HG03442 (cell line): Measurements from ENCODE around the gene ROR2.

Source experiments
- ATAC-seq: cut with Tn5 transposase; IDR thresholded peaks from one replicate; pipeline ENCODE4 v1.9.1; 2021; ENCODE audit warnings: mild to moderate bottlenecking, moderate library complexity; ENCODE audit not compliant: unreplicated experiment

The ROR2 gene

DNA sequence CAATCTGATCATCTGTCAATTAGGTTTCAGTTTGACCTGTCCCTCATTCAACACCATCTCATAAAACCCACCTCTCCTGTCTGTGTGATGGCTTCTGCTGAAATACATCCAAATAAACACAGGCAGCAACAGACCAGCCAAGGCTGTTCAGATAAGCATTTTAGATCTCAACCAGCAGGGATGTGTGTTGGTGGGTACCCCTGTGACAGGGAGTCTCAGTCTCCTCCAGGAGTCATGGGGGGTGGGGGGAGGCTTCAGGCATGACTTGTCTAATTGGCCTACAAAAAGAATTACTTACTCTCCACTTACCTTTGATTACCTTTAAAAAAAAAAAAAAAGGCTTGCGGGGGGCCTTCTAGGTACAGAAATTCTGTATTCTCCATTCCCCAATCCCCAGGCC lies 65.9 kb downstream of the ROR2 start:
- ATAC-seq, result no peak

GRCh38 chr9:91883503-91883902 lies 66.5 kb downstream of the ROR2 start:
- ATAC-seq, result no peak

- ATAC-seq, result no peak
These were observed 67.4 kb downstream of the ROR2 start for GRCh38 chr9:91882627-91883026.

DNA sequence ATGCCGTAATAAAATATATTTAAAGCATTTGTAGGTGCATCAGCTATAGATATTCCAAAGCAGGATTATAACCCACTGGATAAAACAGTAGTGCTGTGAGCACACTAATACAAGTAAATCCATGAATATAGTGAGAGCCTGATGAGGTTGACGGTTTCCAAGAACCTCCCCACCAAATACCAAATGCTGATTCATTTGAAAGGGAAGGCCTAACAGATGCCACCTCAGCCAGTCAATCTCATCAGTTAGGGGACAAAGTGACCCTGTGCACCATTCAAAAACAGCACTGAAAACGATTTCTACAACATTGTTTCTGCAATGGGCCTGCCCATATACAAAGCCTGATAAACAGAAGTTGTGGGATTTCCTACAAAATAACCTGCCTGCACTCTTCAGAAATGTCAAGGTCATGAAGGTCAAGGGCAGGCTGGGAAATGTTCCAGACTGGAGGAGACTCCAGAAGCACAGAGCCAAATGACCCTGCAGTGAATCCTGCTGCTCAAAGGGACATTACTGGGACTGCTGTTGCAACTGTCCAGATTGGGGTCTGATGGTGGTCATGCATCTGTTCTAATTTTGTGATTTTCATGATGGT lies 69.6 kb downstream of the ROR2 start:
- ATAC-seq, result no peak

GRCh38 chr9:91879231-91879630 lies 70.8 kb downstream of the ROR2 start:
- ATAC-seq, result no peak

GRCh38 chr9:91873637-91874051 lies 76.4 kb downstream of the ROR2 start:
- ATAC-seq, result no peak

DNA sequence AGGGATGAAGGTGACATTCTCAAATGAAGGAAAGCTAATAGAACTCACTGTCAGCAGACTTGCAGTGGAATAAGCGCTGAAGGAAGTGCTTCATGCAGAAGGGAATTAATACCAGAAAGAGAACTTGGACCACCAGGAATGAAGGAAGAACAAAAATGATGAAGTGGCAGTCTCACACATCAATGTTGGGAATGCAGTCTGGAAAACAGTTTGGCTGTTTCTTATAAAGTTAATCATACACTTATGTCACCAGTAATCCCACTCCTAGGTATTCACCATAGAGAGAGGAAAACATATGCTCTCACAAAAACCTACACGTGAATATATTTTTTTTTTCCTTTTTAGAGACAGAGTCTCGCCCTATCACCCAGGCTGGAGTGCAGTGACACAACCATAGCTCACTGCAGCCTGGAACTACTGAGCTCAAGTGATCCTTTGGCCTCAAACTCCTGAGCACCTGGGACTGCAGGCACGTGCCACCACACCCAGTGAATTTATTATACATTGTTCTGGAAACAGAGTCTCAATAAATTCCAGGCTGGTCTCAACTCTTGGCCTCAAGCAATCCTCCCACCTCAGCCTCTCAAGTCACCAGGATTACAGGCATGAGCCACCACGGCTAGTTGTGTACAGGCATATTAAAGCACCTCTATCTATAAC lies 81.2 kb downstream of the ROR2 start:
- ATAC-seq, result no peak

DNA sequence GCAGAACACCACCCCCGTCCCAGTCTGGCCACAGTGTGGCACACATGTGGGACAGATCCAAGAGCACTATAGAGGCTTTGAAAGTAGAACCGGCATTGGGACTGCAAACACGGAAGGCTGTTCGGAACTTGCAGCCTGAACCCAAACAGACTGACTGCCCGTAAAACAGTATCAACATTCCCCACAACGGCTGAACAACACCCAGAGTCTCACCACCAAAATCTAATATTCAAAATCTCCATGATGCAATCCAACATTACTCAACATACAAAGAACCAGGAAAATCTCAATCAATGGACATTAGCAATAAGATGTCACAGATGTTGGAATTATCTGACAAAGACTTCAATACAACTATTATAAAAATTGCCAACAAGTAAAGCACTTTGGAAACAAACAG lies 82.3 kb downstream of the ROR2 start:
- ATAC-seq, result no peak

GRCh38 chr9:91865041-91865440 lies 85.0 kb downstream of the ROR2 start:
- ATAC-seq, result no peak

GRCh38 chr9:91864380-91864779 lies 85.6 kb downstream of the ROR2 start:
- no peak for ATAC-seq

DNA sequence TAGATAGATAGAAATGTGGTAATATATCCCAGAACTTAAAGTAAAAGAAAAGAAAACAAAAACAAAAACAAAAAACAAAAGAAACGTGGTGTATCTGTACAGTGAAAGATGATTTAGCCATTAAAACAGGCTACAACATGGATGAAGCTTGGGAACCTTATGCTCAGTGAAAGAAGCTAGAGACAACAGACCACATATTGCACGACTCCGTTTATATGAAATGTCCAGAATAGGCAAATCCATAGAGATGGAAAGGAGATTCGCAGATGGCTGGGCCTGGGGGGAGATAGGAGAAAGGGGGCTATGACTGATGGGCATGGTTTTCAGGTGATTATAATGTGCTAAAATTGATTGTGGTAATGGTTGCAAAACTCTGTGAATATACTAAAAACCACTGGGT lies 86.6 kb downstream of the ROR2 start:
- no peak for ATAC-seq

DNA sequence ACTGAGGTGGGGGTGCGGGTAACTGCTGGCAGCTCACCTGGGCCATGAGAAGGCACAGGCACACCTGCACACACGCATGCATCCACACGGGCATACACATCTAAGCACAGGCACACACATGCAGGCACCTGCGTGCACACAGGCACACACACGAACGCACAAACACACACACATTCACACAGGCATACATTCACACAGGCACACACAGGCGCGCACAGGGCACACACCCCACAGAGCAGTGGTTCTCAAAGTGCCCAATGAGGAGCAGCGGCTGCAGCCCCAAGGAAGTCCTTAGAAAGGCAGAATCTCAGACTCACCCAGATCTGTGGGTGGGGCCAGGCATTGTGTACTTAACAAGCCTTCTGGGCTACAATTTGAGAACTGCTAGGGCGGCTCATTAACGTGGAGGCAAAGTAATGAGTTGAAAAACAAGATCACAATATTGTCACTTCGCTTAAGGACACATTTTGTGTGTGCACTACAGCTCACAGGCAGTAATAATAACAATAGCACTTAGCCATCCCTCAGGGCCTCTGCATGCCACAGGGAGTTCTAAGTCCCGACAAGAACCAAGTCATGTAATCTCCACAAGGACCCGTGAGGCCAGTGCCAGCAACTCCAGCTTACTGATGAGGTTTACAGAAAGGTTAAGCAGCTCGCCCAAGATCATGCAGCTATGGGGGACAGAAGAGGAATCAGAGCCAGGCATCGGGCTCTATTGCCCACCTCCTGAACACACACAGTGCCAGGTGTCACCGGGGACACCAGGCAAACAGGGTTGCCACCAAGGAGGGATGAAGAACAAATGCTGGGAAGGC lies 91.6 kb downstream of the ROR2 start:
- no peak for ATAC-seq

GRCh38 chr9:91857291-91858212 lies 92.5 kb downstream of the ROR2 start:
- ATAC-seq, result no peak

DNA sequence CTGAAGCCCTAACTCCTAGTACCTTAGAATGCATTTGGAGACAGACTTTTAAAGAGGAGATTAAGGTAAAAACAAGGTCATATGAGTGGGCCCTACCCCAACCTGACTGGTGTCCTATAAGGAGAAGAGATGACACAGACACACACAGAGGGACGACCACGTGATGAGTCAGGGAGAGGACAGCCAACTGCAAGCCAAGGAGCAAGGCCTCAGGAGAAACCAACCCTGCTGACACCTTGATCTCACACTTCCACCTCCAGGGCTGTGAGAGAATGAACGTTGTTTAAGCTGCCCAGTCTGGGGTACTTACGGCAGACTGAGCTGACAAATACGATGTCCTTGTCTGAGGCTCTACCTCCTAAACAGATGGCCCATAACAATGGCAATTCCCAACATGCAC lies 93.6 kb downstream of the ROR2 start:
- no peak for ATAC-seq

- ATAC-seq, result no peak
These were observed 94.8 kb downstream of the ROR2 start for GRCh38 chr9:91855196-91855595.

DNA sequence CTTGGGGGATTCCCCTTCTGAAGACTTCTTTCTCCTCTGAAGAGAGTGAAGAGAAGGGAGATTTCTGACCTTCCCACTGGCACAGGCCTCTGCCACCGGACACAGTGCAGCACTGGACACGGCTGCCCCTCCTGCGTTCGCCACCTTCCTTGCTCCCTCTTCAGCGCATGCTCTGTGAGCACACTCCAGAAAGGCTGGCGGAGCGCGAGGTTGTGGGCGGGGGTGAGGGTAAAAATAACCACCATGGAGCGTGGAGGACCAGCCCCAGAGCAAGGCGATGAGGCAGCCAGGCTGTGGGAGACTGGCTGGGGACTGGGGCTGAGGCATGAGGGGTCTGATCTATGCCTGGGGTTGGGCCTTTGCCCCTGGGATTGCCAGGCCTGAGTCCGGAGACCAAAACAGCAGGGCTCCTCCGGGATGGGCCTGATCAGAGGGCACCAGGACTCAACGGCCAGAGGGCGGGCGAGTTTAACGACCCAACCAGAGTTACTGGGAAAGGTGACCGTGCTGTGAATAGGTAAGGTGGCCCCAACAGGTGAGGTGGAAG lies 97.2 kb downstream of the ROR2 start:
- no peak for ATAC-seq

DNA sequence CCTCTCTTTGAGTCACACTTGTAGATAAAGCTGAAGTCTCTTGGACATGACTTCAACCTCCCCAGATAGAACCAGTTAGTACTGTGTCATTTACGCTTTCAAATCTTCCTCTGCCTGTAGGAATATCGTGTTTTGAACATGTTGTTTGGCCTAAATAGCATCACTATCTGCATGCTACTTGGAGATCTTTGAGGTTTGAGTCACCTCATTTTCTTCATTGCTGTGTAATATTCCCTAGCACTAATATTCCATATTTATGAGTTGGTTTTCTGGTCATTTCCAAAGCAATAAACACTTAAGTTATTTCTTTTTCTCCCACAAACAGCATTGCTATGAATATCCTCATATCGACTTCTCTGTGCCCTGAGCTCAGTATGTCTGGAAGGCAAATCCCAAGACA lies 100.3 kb downstream of the ROR2 start:
- ATAC-seq, result no peak

DNA sequence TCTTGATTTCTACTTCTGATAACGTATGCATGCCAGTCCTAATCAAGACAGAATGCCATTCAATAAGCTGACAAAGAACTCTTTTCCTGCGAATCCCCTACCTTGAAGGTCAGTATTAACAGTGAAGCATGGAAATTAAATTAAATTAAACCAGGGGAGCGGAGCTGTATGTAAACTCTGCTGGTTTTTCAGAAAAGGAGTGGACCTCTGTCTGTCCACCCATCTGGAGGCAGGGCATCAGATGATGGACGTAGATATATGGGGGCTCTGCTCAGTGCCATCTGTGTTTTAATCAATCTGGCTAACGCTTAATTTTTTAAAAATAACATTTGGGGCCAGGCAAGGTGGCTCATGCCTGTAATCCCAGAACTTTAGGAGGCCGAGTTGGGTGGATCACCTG lies 101.9 kb downstream of the ROR2 start:
- ATAC-seq, result no peak

GRCh38 chr9:91847581-91848091 lies 102.4 kb downstream of the ROR2 start:
- no peak for ATAC-seq

DNA sequence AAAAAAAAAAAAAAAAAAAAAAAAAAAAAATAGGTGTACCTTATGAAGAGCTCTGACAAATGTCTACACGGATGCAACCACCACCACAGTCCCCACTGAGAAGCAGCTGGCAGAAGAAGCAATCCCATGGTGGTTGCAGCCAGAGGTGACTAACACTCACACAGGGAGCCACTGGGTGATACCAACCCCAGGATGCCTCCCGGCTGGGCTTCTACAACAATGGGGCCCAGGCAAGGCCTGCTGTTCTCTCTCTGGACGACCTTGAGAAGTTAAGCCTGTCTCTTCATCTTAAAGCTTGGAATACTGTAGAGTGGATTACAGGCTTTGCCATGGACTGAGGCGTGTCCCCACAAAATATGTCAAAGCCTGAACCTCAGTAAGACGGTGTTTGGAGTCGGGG lies 104.1 kb downstream of the ROR2 start:
- ATAC-seq, result no peak
